WTC11 (cell line): ENCODE data around the gene ANXA6. TPM values are rescaled to one million over a fixed set of nuclear protein-coding genes. Genes with fewer than 3 reads are reported as not detected.
"Not testable (repeated sequence)": the region's sequence is repeated elsewhere in the genome, so short reads cannot be mapped to it uniquely, and the experiment has no call there.

ENCODE experiments used
- ATAC-seq: fragments of 200-7000 bp; cut with Tn5 transposase; 2 replicates; pipeline ENCODE4 v1.10.0; 2021; ENCODE audit warnings: mild to moderate bottlenecking, moderate library complexity
- CTCF ChIA-PET: fragments of 300-600 bp; sonication (Branson Sonifier 250); formaldehyde crosslinking; loops from one replicate; lab custom pipeline; 2021; ENCODE audit warnings: antibody characterized with exemption; lab: Charles Lee
- POLR2A ChIA-PET: fragments of 350-600 bp; sonication (Branson Sonifier 250); formaldehyde crosslinking; loops from one replicate; lab custom pipeline; 2021; ENCODE audit warnings: antibody characterized with exemption; lab: Charles Lee
- DNase-seq: peaks from one replicate; pipeline ENCODE4 v3.0.0; 2021; ENCODE audit warnings: low spot score
- H3K27ac Mint-ChIP-seq: 2 replicates; pipeline ENCODE4 v1.8.0; 2021; ENCODE audit warnings: mixed read lengths
- H3K27me3 Mint-ChIP-seq: 2 replicates; pipeline ENCODE4 v1.8.0; 2021; ENCODE audit warnings: low read depth, mild to moderate bottlenecking, moderate library complexity, mixed read lengths
- H3K36me3 Mint-ChIP-seq: 2 replicates; pipeline ENCODE4 v1.8.0; 2021; ENCODE audit warnings: mixed read lengths
- H3K4me1 Mint-ChIP-seq: 2 replicates; pipeline ENCODE4 v1.8.0; 2022; ENCODE audit warnings: mixed read lengths
- H3K4me3 Mint-ChIP-seq: 2 replicates; pipeline ENCODE4 v1.8.0; 2021; ENCODE audit warnings: mild to moderate bottlenecking, moderate library complexity, mixed read lengths
- H3K9me3 Mint-ChIP-seq: 2 replicates; pipeline ENCODE4 v1.8.0; 2021; ENCODE audit warnings: mixed read lengths
- CREB1 ChIP-seq: sonication (generic); formaldehyde crosslinking; IDR thresholded peaks from 2 replicates; pipeline ENCODE4 v1.8.0; 2023; ENCODE audit warnings: mild to moderate bottlenecking, missing genetic modification reagents
- FOXP1 ChIP-seq: sonication (generic); formaldehyde crosslinking; IDR thresholded peaks from 2 replicates; pipeline ENCODE4 v1.8.0; 2022; ENCODE audit warnings: missing genetic modification reagents, mild to moderate bottlenecking, moderate library complexity, borderline replicate concordance
- MLX ChIP-seq: sonication (generic); formaldehyde crosslinking; IDR thresholded peaks from 2 replicates; pipeline ENCODE4 v1.8.1; 2023; ENCODE audit warnings: mild to moderate bottlenecking, missing genetic modification reagents, moderate library complexity
- MXD4 ChIP-seq: fragments of 250-450 bp; sonication (Bioruptor Pico); IDR thresholded peaks from 2 replicates; pipeline ENCODE4 v1.8.0; 2021; ENCODE audit warnings: mild to moderate bottlenecking, moderate library complexity, borderline replicate concordance
- PRDM15 ChIP-seq: sonication (generic); formaldehyde crosslinking; IDR thresholded peaks from 2 replicates; pipeline ENCODE4 v1.8.0; 2022; ENCODE audit warnings: missing genetic modification reagents
- RELA ChIP-seq: sonication (generic); formaldehyde crosslinking; IDR thresholded peaks from 2 replicates; pipeline ENCODE4 v1.8.1; 2022; ENCODE audit warnings: missing genetic modification reagents, mild to moderate bottlenecking, borderline replicate concordance
- SMAD3 ChIP-seq: sonication (generic); formaldehyde crosslinking; IDR thresholded peaks from 2 replicates; pipeline ENCODE4 v1.8.0; 2022; ENCODE audit warnings: missing genetic modification reagents, mild to moderate bottlenecking, borderline replicate concordance
- ZBTB43 ChIP-seq: sonication (generic); formaldehyde crosslinking; IDR thresholded peaks from 2 replicates; pipeline ENCODE4 v1.8.1; 2023; ENCODE audit warnings: mild to moderate bottlenecking, missing genetic modification reagents
- ZNF423 ChIP-seq: fragments of 250-450 bp; sonication (Bioruptor Pico); IDR thresholded peaks from 2 replicates; pipeline ENCODE4 v2.1.2; 2022; ENCODE audit warnings: mild to moderate bottlenecking, moderate library complexity
- total RNA-seq: library from RNA; stranded (reverse); gene quantifications from 3 replicates; pipeline ENCODE4 v1.2.3, GENCODE V29; 2021
- TF ChIP-seq, protein P1 (sequence below): sonication (generic); formaldehyde crosslinking; IDR thresholded peaks from 2 replicates; pipeline ENCODE4 v1.8.1; 2022; ENCODE audit warnings: mild to moderate bottlenecking, moderate library complexity, missing genetic modification reagents
- TF ChIP-seq, protein P2 (sequence below): sonication (generic); formaldehyde crosslinking; IDR thresholded peaks from 2 replicates; pipeline ENCODE4 v1.8.1; 2022; ENCODE audit warnings: low read depth, mild to moderate bottlenecking, moderate library complexity, missing genetic modification reagents, borderline replicate concordance
- TF ChIP-seq, protein P3 (sequence below): sonication (generic); formaldehyde crosslinking; IDR thresholded peaks from 2 replicates; pipeline ENCODE4 v1.8.0; 2022; ENCODE audit warnings: mild to moderate bottlenecking, missing genetic modification reagents
- TF ChIP-seq, protein P4 (sequence below): fragments of 250-450 bp; sonication (Bioruptor Pico); conservative IDR thresholded peaks from 2 replicates; pipeline ENCODE4 v1.9.0; 2021; ENCODE audit warnings: mild to moderate bottlenecking

Gene ANXA6
- total RNA-seq, 1 experiment from 2014 or later = 92.8 TPM

DNA sequence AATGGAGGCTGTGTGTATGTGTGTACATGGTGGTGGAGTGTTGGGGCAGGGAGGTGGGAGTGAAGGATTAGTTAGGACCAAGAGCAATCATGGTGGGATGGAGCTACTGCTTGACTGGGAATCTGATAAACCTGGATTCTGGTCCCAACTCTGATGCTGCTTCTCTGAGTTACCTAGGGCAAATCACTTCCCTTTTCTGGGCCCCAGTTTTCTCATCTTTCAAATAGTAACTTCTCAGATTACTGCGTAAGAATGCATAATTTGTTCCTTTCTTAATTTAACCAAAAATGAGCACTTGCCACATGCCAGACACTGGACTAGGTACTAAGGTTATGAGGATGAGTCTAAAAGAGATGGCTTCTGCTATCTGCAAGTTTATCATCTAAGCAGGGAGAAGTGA lies 20.8 kb upstream of the ANXA6 start:
- POLR2A ChIA-PET = no interaction called here
- no peak for ATAC-seq
- CTCF ChIA-PET = no interaction called here
- peaks cover 7% of the 10 kb centered on the region for H3K4me1 Mint-ChIP-seq
- H3K36me3 Mint-ChIP-seq = no peaks in the 10 kb centered on the region
- no peaks in the 10 kb centered on the region for H3K9me3 Mint-ChIP-seq
- TF ChIP-seq ZBTB43 (CRISPR knock-in tag) = no peak
- TF ChIP-seq SMAD3 (CRISPR knock-in tag) = no peak
- no peak for TF ChIP-seq MXD4 (CRISPR knock-in tag)
- TF ChIP-seq ZNF423 = no peak
- no peak for DNase-seq
- H3K27ac Mint-ChIP-seq = no peak overlapping the region
- peaks cover 3% of the 10 kb centered on the region; the same call in 1 of the 2 replicates for H3K27me3 Mint-ChIP-seq
- no peak overlapping the region for H3K4me3 Mint-ChIP-seq

DNA sequence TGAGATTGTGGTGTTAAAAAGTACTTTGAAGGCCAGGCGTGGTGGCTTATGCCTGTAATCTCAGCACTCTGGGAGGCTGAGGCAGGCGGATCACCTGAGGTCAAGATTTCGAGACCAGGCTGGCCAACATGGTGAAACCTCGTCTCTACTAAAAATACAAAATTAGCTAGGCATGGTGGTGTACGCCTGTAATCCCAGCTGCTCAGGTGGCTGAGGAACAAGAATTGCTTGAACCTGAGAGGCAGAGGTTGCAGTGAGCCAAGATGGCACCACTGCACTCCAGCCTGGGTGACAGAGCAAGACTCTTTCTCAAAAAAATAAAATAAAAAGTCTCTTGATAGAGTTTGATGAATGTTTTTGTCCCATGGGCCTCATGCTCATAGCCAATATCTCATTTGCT lies 18.7 kb upstream of the ANXA6 start:
- POLR2A ChIA-PET, H3K9me3 Mint-ChIP-seq, H3K36me3 Mint-ChIP-seq, H3K4me3 Mint-ChIP-seq, H3K4me1 Mint-ChIP-seq, H3K27ac Mint-ChIP-seq, H3K27me3 Mint-ChIP-seq, DNase-seq, ATAC-seq: not testable (repeated sequence)
- CTCF ChIA-PET = interaction anchor here (1.1 kb wide), 1 partner anchor 11 kb away, joined by 3 read pairs; no protein-coding TSS in a partner anchor

DNA sequence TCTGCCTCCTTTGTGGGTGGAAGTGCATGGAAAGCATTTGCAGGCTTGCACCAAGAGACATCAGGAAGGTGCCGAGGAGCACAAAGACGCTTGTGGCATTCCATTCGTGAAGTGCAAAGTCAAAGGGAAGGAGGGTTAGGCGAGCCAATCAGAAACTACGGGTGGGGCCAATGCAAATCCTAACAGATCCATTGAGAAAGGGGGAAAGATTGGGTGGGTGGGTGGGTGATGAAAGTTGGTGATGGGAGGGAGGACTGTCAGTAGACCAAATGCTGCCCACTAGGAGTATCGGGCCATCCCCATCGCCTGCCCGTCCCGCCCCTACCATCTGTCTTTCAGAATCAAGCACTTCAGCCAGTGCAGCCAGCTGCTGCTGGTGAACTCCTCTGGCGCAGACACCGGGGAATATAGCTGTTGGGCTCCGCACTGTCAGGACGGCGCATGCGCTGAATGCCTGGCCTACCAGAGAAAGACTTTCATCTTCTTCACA lies 17.1 kb upstream of the ANXA6 start:
- peak overlapping the region; percentile 55; the same call in 1 of the 2 replicates for H3K27ac Mint-ChIP-seq
- TF ChIP-seq FOXP1 (CRISPR knock-in tag) (no peak), RELA (CRISPR knock-in tag) (no peak), PRDM15 (CRISPR knock-in tag) (no peak), CREB1 (CRISPR knock-in tag) (no peak), SMAD3 (CRISPR knock-in tag) (no peak), MLX (CRISPR knock-in tag) (no peak)
- TF ChIP-seq, protein P1, sequence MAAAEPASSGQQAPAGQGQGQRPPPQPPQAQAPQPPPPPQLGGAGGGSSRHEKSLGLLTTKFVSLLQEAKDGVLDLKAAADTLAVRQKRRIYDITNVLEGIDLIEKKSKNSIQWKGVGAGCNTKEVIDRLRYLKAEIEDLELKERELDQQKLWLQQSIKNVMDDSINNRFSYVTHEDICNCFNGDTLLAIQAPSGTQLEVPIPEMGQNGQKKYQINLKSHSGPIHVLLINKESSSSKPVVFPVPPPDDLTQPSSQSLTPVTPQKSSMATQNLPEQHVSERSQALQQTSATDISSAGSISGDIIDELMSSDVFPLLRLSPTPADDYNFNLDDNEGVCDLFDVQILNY (CRISPR knock-in tag) = no peak
- TF ChIP-seq, protein P2, sequence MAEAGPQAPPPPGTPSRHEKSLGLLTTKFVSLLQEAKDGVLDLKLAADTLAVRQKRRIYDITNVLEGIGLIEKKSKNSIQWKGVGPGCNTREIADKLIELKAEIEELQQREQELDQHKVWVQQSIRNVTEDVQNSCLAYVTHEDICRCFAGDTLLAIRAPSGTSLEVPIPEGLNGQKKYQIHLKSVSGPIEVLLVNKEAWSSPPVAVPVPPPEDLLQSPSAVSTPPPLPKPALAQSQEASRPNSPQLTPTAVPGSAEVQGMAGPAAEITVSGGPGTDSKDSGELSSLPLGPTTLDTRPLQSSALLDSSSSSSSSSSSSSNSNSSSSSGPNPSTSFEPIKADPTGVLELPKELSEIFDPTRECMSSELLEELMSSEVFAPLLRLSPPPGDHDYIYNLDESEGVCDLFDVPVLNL = no peak
- TF ChIP-seq, protein P3, sequence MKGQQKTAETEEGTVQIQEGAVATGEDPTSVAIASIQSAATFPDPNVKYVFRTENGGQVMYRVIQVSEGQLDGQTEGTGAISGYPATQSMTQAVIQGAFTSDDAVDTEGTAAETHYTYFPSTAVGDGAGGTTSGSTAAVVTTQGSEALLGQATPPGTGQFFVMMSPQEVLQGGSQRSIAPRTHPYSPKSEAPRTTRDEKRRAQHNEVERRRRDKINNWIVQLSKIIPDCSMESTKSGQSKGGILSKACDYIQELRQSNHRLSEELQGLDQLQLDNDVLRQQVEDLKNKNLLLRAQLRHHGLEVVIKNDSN (CRISPR knock-in tag) = no peak
- TF ChIP-seq, protein P4, sequence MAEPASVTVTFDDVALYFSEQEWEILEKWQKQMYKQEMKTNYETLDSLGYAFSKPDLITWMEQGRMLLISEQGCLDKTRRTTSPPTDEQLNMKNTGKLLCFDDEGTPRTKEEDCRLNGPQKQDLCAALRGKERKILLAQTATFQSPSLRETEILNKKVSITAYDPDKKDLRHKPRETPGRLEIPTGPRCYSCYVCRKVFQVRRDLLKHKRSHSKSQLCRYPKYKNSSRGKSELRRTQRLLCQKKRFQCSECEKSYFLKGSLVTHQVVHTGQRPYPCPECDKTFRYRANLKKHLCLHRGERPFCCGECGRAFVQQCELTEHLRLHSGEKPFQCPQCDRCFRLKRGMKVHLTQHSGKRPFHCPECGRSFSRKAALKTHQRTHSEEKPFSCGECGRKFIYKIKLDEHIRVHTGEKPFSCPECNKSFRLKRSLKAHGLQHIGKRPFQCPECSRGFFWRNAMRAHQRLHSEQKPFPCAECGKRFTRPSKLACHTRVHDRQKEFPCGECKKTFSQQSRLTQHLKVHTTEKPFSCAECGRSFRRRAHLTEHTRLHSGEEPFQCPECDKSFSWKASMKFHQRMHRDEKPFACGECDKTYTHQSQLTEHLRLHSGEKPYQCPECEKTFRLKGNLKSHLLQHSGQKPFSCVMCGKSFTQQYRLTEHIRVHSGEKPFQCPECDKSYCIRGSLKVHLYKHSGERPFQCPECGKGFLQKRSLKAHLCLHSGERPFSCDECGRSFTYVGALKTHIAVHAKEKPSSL (CRISPR knock-in tag) = no peak
- TF ChIP-seq, all 79 proteins: peak for 0
- ChIA-PET POLR2A (no interaction called here), CTCF (interaction anchor here (0.8 kb wide), 1 partner anchor 17 kb away, joined by 3 read pairs; no protein-coding TSS in a partner anchor)
- Mint-ChIP-seq H3K27me3 (no peaks in the 10 kb centered on the region), H3K9me3 (no peaks in the 10 kb centered on the region), H3K36me3 (no peaks in the 10 kb centered on the region), H3K4me3 (no peak overlapping the region), H3K4me1 (peaks cover 7% of the 10 kb centered on the region)
- no peak for DNase-seq
- peak; percentile 80 for ATAC-seq
